ENCODE measurements around the gene KLHL6. TPM values are rescaled to one million over a fixed set of nuclear protein-coding genes. Genes with fewer than 3 reads are reported as not detected.

KLHL6 gene
- polyA plus RNA-seq, 1 of the 3 experiments (the other 2 are of a cell fraction): not detected

GRCh38 chr3:183554377-183554776 is 1.1 kb downstream of the KLHL6 start:
- Histone ChIP-seq H3K27me3 (ENCODE audit: insufficient read depth) (no peaks in the 10 kb centered on the region), H3K4me2 (no peak overlapping the region), H3K36me3 (replicated peaks in 1 of 2; ENCODE audit: control insufficient read depth in 1 of 2, insufficient read depth in 2 of 2, low read length in 1 of 2) (no peaks in the 10 kb centered on the region), H3K9me3 (no peaks in the 10 kb centered on the region), H3F3A (replicated peaks; ENCODE audit: insufficient read depth) (no peaks in the 10 kb centered on the region), H3K9me2 (no peaks in the 10 kb centered on the region), H4K20me1 (ENCODE audit: insufficient read depth) (no peaks in the 10 kb centered on the region), H3K4me1 (ENCODE audit: control insufficient read depth in 1 of 2, insufficient read depth in 2 of 2, low read depth in 1 of 2, low read length in 1 of 2) (peaks cover 0 to 15% of the 10 kb centered on the region in 2 experiments; a peak in 1 of 4 replicates), H3K9ac (no peak overlapping the region), H2AFZ (ENCODE audit: low read depth) (no peak overlapping the region), H3K27ac (ENCODE audit: low read depth in 2 of 2, low read length in 1 of 2) (no peak overlapping the region; a peak in 1 of 4 replicates), H3K4me3 (ENCODE audit: low read depth in 2 of 2, low read length in 1 of 2) (no peak overlapping the region), H3K79me2 (ENCODE audit: insufficient read depth) (no peaks in the 10 kb centered on the region)
- no peak for DNase-seq
- ChIA-PET POLR2A (no interaction called here), CTCF (no interaction called here)
- 94% methylated on average over 1 of the region's 1 CpG for WGBS (ENCODE audit: low lambda C conversion rate)
- no peak for TF ChIP-seq NRF1 (IDR thresholded peaks at IDR 0.05; ENCODE audit: low read depth, low read length)
- no peak for TF ChIP-seq ZBTB33 (IDR thresholded peaks at IDR 0.05; ENCODE audit: borderline replicate concordance, low read depth)
- no peak for TF ChIP-seq SIN3A (IDR thresholded peaks at IDR 0.05; ENCODE audit: borderline replicate concordance, low read depth, low read length)
- TF ChIP-seq MAX (IDR thresholded peaks at IDR 0.05; ENCODE audit: low read depth): no peak
- no peak for TF ChIP-seq TCF12 (IDR thresholded peaks at IDR 0.05)
- no peak for TF ChIP-seq EZH2phosphoT487 (IDR thresholded peaks at IDR 0.05; ENCODE audit: borderline replicate concordance, low read depth)
- no peak for TF ChIP-seq USF1 (IDR thresholded peaks at IDR 0.05; ENCODE audit: borderline replicate concordance, low read depth)
- TF ChIP-seq POLR2AphosphoS5 (IDR thresholded peaks at IDR 0.05; ENCODE audit: low read depth, low read length): no peak
- no peak for TF ChIP-seq ELF1 (IDR thresholded peaks at IDR 0.05)
- TF ChIP-seq FOXJ3 (CRISPR knock-in tag; IDR thresholded peaks at IDR 0.05): no peak
- no peak for TF ChIP-seq EP300 (IDR thresholded peaks at IDR 0.05; ENCODE audit: borderline replicate concordance in 1 of 2, low read depth in 1 of 2, low read length in 1 of 2)
- no peak for TF ChIP-seq CTCF (IDR thresholded peaks at IDR 0.05)
- TF ChIP-seq IRF3 (IDR thresholded peaks at IDR 0.05; ENCODE audit: low read depth, low read length): no peak
- TF ChIP-seq RFX5 (IDR thresholded peaks at IDR 0.05; ENCODE audit: low read length): no peak
- TF ChIP-seq USF2 (IDR thresholded peaks at IDR 0.05; ENCODE audit: borderline replicate concordance, low read depth, low read length): no peak
- no peak for TF ChIP-seq PBX3 (IDR thresholded peaks at IDR 0.05)
- no peak for TF ChIP-seq JUND (IDR thresholded peaks at IDR 0.05)
- no peak for TF ChIP-seq RAD21 (IDR thresholded peaks at IDR 0.05; ENCODE audit: low read length)
- TF ChIP-seq MXI1 (IDR thresholded peaks at IDR 0.05; ENCODE audit: low read depth, low read length): no peak

Data from SK-N-SH (cell line).